HT1080 (cell line): Measurements from ENCODE around the gene NQO1. TPM values are rescaled to one million over a fixed set of nuclear protein-coding genes. Genes with fewer than 3 reads are reported as not detected.
A peak's percentile ranks its signal among the peaks of the same experiment; 100 is the strongest.
"Not testable (repeated sequence)": the region's sequence is repeated elsewhere in the genome, so short reads cannot be mapped to it uniquely, and the experiment has no call there.

Experiments used
- DNase-seq: peaks from one replicate; pipeline ENCODE4 v3.0.0-alpha.2; 2015; ENCODE audit warnings: low read depth
- total RNA-seq: library from RNA; depleted of rRNA; stranded (reverse); fragments of >200 nt; shearing (Covaris generic); gene quantifications from 2 replicates; pipeline ENCODE4 v1.2.3, GENCODE V29; 2014

The NQO1 gene
- total RNA-seq, 1 experiment from 2014 or later: 229 TPM

GRCh38 chr16:69744363-69745231 lies 18.2 kb upstream of the NQO1 start:
- DNase-seq: no peak

- no peak for DNase-seq
These were observed 15.9 kb upstream of the NQO1 start for GRCh38 chr16:69741951-69742904.

GRCh38 chr16:69741519-69741918 lies 15.2 kb upstream of the NQO1 start:
- peak; percentile 10 for DNase-seq

GRCh38 chr16:69732101-69732500 lies 5.7 kb upstream of the NQO1 start:
- DNase-seq: no peak

GRCh38 chr16:69731280-69731679 lies 4.9 kb upstream of the NQO1 start:
- DNase-seq: not testable (repeated sequence)

- DNase-seq: not testable (repeated sequence)
These were observed 2.7 kb upstream of the NQO1 start for GRCh38 chr16:69729030-69729429.

GRCh38 chr16:69727916-69728270 lies 1.5 kb upstream of the NQO1 start:
- DNase-seq: no peak

GRCh38 chr16:69725480-69726312 lies 664 bp downstream of the NQO1 start:
- DNase-seq: no peak

GRCh38 chr16:69724981-69725479 lies 1.3 kb downstream of the NQO1 start:
- DNase-seq: no peak

- DNase-seq: no peak
These were observed 1.9 kb downstream of the NQO1 start for GRCh38 chr16:69724414-69724873.

- DNase-seq: no peak
These were observed 4.9 kb downstream of the NQO1 start for GRCh38 chr16:69721441-69721957.

- no peak for DNase-seq
These were observed 5.4 kb downstream of the NQO1 start for GRCh38 chr16:69720822-69721430.

GRCh38 chr16:69718111-69718764 lies 8.1 kb downstream of the NQO1 start:
- DNase-seq: no peak

GRCh38 chr16:69717066-69717465 lies 9.3 kb downstream of the NQO1 start:
- DNase-seq: no peak

- DNase-seq: no peak
These were observed 13.3 kb downstream of the NQO1 start for GRCh38 chr16:69712914-69713581.

- no peak for DNase-seq
These were observed 14.1 kb downstream of the NQO1 start for GRCh38 chr16:69712277-69712676.

GRCh38 chr16:69711115-69711740 lies 15.1 kb downstream of the NQO1 start:
- DNase-seq: no peak

GRCh38 chr16:69709456-69710084 lies 16.8 kb downstream of the NQO1 start:
- peak; percentile 61 for DNase-seq
